BE2C (cell line): ENCODE data around the gene ETF1.

ENCODE experiments used
- DNase-seq: peaks from one replicate; pipeline ENCODE4 v3.0.0-alpha.2; 2020
- H3K27me3 ChIP-seq: fragments of 250-450 bp; sonication (Bioruptor Pico); 2 replicates; pipeline ENCODE4 v1.5.1; 2020; ENCODE audit warnings: mild to moderate bottlenecking
- H3K36me3 ChIP-seq: fragments of 250-450 bp; sonication (Bioruptor Pico); 2 replicates; pipeline ENCODE4 v1.5.1; 2020; ENCODE audit warnings: mild to moderate bottlenecking
- H3K4me1 ChIP-seq: fragments of 250-450 bp; sonication (Bioruptor Pico); 2 replicates; pipeline ENCODE4 v1.5.1; 2020
- H3K4me3 ChIP-seq: 2 replicates; pipeline ENCODE4 v1.5.1; 2011; ENCODE audit warnings: low read depth, low read length
- H3K9me3 ChIP-seq: fragments of 250-450 bp; sonication (Bioruptor Pico); 2 replicates; pipeline ENCODE4 v1.5.1; 2020
- TF ChIP-seq, protein P1 (sequence below): IDR thresholded peaks from 2 replicates; pipeline ENCODE4 v1.5.1; 2012; ENCODE audit warnings: mild to moderate bottlenecking, low read depth, low read length

The ETF1 gene

GRCh38 chr5:138460032-138460693 lies 82.9 kb downstream of the ETF1 start:
- Histone ChIP-seq H3K4me3 (no peak overlapping the region), H3K36me3 (no peaks in the 10 kb centered on the region), H3K9me3 (no peaks in the 10 kb centered on the region), H3K27me3 (no peaks in the 10 kb centered on the region), H3K4me1 (no peaks in the 10 kb centered on the region)
- TF ChIP-seq, protein P1, sequence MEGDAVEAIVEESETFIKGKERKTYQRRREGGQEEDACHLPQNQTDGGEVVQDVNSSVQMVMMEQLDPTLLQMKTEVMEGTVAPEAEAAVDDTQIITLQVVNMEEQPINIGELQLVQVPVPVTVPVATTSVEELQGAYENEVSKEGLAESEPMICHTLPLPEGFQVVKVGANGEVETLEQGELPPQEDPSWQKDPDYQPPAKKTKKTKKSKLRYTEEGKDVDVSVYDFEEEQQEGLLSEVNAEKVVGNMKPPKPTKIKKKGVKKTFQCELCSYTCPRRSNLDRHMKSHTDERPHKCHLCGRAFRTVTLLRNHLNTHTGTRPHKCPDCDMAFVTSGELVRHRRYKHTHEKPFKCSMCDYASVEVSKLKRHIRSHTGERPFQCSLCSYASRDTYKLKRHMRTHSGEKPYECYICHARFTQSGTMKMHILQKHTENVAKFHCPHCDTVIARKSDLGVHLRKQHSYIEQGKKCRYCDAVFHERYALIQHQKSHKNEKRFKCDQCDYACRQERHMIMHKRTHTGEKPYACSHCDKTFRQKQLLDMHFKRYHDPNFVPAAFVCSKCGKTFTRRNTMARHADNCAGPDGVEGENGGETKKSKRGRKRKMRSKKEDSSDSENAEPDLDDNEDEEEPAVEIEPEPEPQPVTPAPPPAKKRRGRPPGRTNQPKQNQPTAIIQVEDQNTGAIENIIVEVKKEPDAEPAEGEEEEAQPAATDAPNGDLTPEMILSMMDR, result no peak
- no peak for DNase-seq

DNA sequence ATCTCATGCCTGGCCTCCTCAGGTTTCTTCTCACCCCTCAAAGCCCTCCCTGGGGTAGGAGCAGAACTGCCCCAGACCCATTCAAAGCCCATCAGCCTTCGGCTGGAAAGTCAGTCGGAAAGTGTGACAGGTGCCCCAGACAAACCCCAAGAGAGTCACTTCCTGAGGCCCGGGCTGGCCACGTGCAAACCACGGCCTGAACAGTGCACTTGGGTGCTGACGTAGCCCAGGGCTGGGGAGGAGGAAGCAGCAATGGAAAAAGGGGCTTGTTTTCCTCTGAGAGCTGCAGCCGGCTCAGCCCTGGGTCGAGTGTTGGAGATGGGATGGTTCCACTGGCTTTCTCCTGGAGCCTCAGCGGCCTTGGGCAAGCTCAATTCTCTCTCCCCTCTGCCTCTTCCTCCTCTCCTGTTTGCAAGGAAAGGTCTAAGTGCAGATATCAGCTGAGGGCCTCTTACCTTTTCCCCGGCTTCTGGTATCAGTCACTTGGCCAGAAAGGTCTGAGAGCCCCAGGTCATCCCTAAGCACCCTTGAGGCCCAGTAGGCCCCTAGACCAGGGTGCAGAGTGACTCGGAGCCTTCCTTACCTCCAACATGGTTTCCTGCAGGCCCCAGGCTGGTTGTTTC lies 83.6 kb downstream of the ETF1 start:
- TF ChIP-seq, protein P1, result no peak
- Histone ChIP-seq H3K9me3 (no peaks in the 10 kb centered on the region), H3K27me3 (no peaks in the 10 kb centered on the region), H3K4me3 (no peak overlapping the region), H3K36me3 (no peaks in the 10 kb centered on the region), H3K4me1 (no peaks in the 10 kb centered on the region)
- DNase-seq, result no peak

GRCh38 chr5:138458856-138459255 lies 84.2 kb downstream of the ETF1 start:
- no peaks in the 10 kb centered on the region for H3K27me3 ChIP-seq
- H3K4me1 ChIP-seq, result no peaks in the 10 kb centered on the region
- no peaks in the 10 kb centered on the region for H3K9me3 ChIP-seq
- H3K36me3 ChIP-seq, result no peaks in the 10 kb centered on the region
- TF ChIP-seq, protein P1, result no peak
- no peak overlapping the region for H3K4me3 ChIP-seq
- DNase-seq, result no peak

- H3K36me3 ChIP-seq, result no peaks in the 10 kb centered on the region
- no peaks in the 10 kb centered on the region for H3K4me1 ChIP-seq
- TF ChIP-seq, protein P1, result no peak
- no peak overlapping the region for H3K4me3 ChIP-seq
- no peak for DNase-seq
- no peaks in the 10 kb centered on the region for H3K27me3 ChIP-seq
- H3K9me3 ChIP-seq, result no peaks in the 10 kb centered on the region
Observed at GRCh38 chr5:138458384-138458783, 84.7 kb downstream of the ETF1 start.

DNA sequence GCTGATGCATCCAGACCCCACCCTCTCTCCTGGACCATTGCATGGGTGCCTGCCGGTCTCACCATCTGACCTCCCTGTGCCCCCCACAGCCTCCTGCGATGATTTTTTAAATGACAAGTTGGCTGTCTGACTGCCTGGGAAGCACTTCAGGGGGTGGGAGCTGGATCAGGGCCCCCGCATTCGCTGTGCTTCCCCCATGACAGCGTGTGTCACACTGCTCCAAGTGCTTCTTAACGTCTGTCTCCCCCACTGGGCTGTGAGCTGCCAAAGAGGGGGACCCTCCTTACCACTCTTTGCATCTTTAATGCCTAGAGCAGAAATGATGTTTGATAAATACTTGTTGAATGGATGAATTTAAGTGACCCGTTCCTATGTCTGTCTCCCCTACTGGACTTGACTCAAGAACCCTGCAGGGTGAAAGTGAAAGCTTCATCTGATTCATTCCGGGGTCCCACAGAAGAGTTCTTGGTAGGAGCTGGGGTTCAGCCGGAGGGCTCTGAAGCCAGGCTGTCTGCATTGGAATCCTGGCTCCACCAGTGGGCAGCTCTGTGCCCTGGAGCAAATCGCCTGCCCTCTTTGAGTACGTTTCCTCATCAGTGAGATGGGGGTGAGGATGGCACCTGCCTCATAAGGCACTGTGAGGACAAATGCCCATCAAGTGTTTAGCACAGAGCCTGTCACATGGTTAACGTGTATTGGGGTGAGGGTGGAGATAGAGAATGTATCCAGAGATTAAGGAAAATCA lies 85.3 kb downstream of the ETF1 start:
- DNase-seq, result no peak
- Histone ChIP-seq H3K36me3 (no peaks in the 10 kb centered on the region), H3K9me3 (no peaks in the 10 kb centered on the region), H3K4me3 (no peak overlapping the region), H3K4me1 (no peaks in the 10 kb centered on the region), H3K27me3 (no peaks in the 10 kb centered on the region)
- TF ChIP-seq, protein P1, result peak; percentile 7; the same call in 1 of the 2 replicates
